KMS-11 (cell line): ENCODE measurements around the gene SLC22A23.

Experiments used
- H2AFZ ChIP-seq: fragments of 200-600 bp; sonication (generic); 2 replicates; pipeline ENCODE4 v1.6.1; 2016; ENCODE audit warnings: antibody characterized with exemption, mixed run types, low read depth
- H3K27ac ChIP-seq: fragments of 200-600 bp; sonication (generic); 2 replicates; pipeline ENCODE4 v1.6.1; 2016; ENCODE audit warnings: mild to moderate bottlenecking, mixed run types
- H3K27me3 ChIP-seq: fragments of 200-600 bp; sonication (generic); 2 replicates; pipeline ENCODE4 v1.6.1; 2017; ENCODE audit warnings: mild to moderate bottlenecking, low read depth, mixed run types, moderate library complexity; ENCODE audit not compliant: insufficient read depth
- H3K36me3 ChIP-seq: fragments of 200-600 bp; sonication (generic); 2 replicates; pipeline ENCODE4 v1.6.1; 2017; ENCODE audit warnings: mild to moderate bottlenecking, mixed run types; ENCODE audit not compliant: insufficient read depth
- H3K4me1 ChIP-seq: fragments of 200-600 bp; sonication (generic); 2 replicates; pipeline ENCODE4 v1.6.1; 2016; ENCODE audit warnings: mild to moderate bottlenecking, low read depth, mixed run types; ENCODE audit not compliant: poor library complexity, severe bottlenecking
- H3K4me2 ChIP-seq: fragments of 200-600 bp; sonication (generic); 2 replicates; pipeline ENCODE4 v1.7.0; 2016; ENCODE audit warnings: mild to moderate bottlenecking, mixed run types
- H3K4me3 ChIP-seq: fragments of 200-600 bp; sonication (generic); IDR thresholded peaks from 2 replicates; pipeline ENCODE4 v1.6.1; 2017; ENCODE audit warnings: low read depth, low read length, mixed read lengths; ENCODE audit not compliant: insufficient read depth
- H3K79me2 ChIP-seq: fragments of 200-600 bp; sonication (generic); 2 replicates; pipeline ENCODE4 v1.6.1; 2016; ENCODE audit warnings: low read depth, mixed run types; ENCODE audit not compliant: insufficient read depth
- H3K9ac ChIP-seq: fragments of 200-600 bp; sonication (generic); 2 replicates; pipeline ENCODE4 v1.6.1; 2016; ENCODE audit warnings: mild to moderate bottlenecking, mixed run types
- H4K20me1 ChIP-seq: fragments of 200-600 bp; sonication (generic); 2 replicates; pipeline ENCODE4 v1.6.1; 2016; ENCODE audit warnings: mild to moderate bottlenecking, mixed run types; ENCODE audit not compliant: insufficient read depth
- CTCF ChIP-seq: fragments of 200-600 bp; sonication (generic); conservative IDR thresholded peaks from 2 replicates; pipeline ENCODE4 v1.6.1; 2017; ENCODE audit warnings: low read depth, mild to moderate bottlenecking, antibody characterized with exemption, low read length, moderate library complexity, mixed read lengths

The SLC22A23 gene

GRCh38 chr6:3450888-3451287, 6.0 kb downstream of the SLC22A23 start:
- no peaks in the 10 kb centered on the region for H3K36me3 ChIP-seq
- H4K20me1 ChIP-seq, result no peaks in the 10 kb centered on the region
- H3K4me3 ChIP-seq, result no peak overlapping the region
- no peaks in the 10 kb centered on the region for H3K27me3 ChIP-seq
- H3K79me2 ChIP-seq, result peaks cover 5% of the 10 kb centered on the region; the same call in 1 of the 2 replicates
- no peak overlapping the region for H3K4me2 ChIP-seq
- H3K9ac ChIP-seq, result no peak overlapping the region
- no peak overlapping the region for H3K27ac ChIP-seq
- peaks cover 18% of the 10 kb centered on the region for H3K4me1 ChIP-seq
- no peak overlapping the region for H2AFZ ChIP-seq
- TF ChIP-seq CTCF, result no peak

GRCh38 chr6:3449750-3450305, 7.0 kb downstream of the SLC22A23 start:
- no peaks in the 10 kb centered on the region for H3K27me3 ChIP-seq
- no peak overlapping the region for H3K4me2 ChIP-seq
- H3K4me1 ChIP-seq, result peaks cover 15% of the 10 kb centered on the region
- H2AFZ ChIP-seq, result no peak overlapping the region
- no peak overlapping the region for H3K9ac ChIP-seq
- H3K4me3 ChIP-seq, result no peak overlapping the region
- H4K20me1 ChIP-seq, result no peaks in the 10 kb centered on the region
- peaks cover 5% of the 10 kb centered on the region; the same call in 1 of the 2 replicates for H3K79me2 ChIP-seq
- H3K36me3 ChIP-seq, result no peaks in the 10 kb centered on the region
- H3K27ac ChIP-seq, result no peak overlapping the region
- TF ChIP-seq CTCF, result no peak

- Histone ChIP-seq H3K4me3 (no peak overlapping the region), H3K4me1 (peaks cover 13% of the 10 kb centered on the region), H3K27me3 (no peaks in the 10 kb centered on the region), H3K79me2 (peaks cover 5% of the 10 kb centered on the region; the same call in 1 of the 2 replicates), H4K20me1 (no peaks in the 10 kb centered on the region), H3K9ac (no peak overlapping the region), H3K4me2 (no peak overlapping the region), H2AFZ (no peak overlapping the region), H3K27ac (no peak overlapping the region), H3K36me3 (no peaks in the 10 kb centered on the region)
- no peak for TF ChIP-seq CTCF
These were observed 7.5 kb downstream of the SLC22A23 start for GRCh38 chr6:3449321-3449720.

- no peak overlapping the region for H3K4me3 ChIP-seq
- H3K4me1 ChIP-seq, result peaks cover 17% of the 10 kb centered on the region
- H3K27me3 ChIP-seq, result no peaks in the 10 kb centered on the region
- no peaks in the 10 kb centered on the region for H3K36me3 ChIP-seq
- no peak overlapping the region for H2AFZ ChIP-seq
- TF ChIP-seq CTCF, result no peak
- no peaks in the 10 kb centered on the region for H4K20me1 ChIP-seq
- peaks cover 2% of the 10 kb centered on the region; the same call in 1 of the 2 replicates for H3K79me2 ChIP-seq
- no peak overlapping the region for H3K9ac ChIP-seq
- H3K27ac ChIP-seq, result no peak overlapping the region
- H3K4me2 ChIP-seq, result no peak overlapping the region
These were observed 9.8 kb downstream of the SLC22A23 start for GRCh38 chr6:3447005-3447404.
